ENCODE results near the gene IGF1R.

IGF1R gene

DNA sequence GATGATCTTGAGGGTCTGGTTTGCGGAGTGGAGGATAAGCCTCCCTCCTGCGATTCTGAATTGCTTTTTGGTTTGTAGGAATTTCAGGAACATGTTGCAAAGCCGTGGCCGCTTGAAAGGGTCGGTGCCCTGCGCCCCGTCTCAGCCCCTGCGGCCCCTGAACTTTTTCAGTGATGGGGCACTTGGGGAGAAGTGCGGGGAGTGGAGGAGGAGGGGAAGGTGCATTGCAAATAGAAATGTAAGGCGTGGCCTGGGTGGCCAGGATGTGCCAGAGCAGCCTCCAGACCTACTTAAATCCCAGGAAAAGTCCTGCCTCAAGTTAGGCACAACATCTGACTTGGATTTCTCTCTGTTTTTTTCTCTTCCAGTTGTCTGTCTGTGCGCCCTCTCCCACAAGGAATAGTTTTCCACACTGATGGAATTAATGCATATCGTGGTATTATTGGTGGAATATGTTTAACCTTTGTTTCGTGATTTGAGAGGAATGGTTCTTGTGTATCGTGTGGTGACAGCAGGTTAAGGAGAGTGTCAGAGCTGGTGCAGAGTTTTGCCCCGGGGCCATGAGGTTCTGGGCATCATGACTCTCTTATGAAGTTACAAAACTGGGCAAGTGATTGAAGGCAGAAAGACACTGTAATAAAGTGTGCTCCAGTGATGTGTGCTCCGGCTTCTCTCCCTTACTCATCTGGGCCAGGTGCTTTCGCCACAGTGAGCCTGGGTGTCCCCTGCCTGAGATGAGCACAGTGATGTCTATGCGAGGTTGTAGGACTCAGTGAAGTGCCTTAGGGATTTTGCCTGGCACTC lies 205.5 kb downstream of the IGF1R start:
- in situ Hi-C loops (cut with HindIII; ENCODE audit: low sequenced_read_pairs) = no loop called here

DNA sequence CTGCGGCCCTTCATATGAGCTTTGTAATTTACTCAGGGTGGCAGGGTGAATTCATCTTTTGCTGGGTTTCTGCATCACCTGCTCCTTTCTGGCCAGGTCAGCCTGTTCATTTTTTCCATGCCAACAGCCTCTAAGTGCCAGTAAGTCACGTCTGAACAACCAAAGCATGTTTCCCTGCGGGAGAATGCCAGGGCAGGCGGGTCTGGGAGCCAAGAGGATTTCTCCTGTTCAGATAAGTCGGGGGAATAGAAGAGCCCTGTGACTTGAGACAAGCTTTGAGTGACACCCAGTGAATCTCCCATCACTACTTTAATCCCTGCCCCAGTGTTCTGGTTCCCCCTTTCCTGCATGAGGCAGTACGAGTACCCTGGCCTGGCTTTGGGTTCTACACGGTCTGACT lies 206.2 kb downstream of the IGF1R start:
- in situ Hi-C loops (cut with HindIII; ENCODE audit: low sequenced_read_pairs) = no loop called here

GRCh38 chr15:98855067-98855814 lies 206.9 kb downstream of the IGF1R start:
- in situ Hi-C loops (cut with HindIII; ENCODE audit: low sequenced_read_pairs) = no loop called here

- in situ Hi-C loops (cut with HindIII; ENCODE audit: low sequenced_read_pairs) = no loop called here
Measured at GRCh38 chr15:98855815-98856531, 207.6 kb downstream of the IGF1R start.

DNA sequence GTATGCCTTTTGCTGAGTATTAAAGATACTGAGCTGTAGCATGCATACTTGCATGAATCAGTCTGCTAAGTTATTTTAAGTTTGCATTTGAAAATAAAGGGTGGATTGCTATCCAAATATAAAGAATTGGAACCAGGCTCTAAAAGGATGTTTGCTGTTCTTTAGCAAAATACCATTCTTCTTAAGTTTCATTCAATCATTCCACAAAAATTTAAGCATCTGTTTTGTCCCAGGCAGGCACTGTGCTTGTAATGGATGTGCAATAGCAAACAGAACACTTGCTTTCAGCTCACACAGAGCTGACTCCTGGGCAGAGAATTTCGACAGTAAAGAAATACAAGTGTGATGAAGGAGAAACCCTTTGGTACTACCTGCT lies 208.2 kb downstream of the IGF1R start:
- in situ Hi-C loops (cut with HindIII; ENCODE audit: low sequenced_read_pairs) = no loop called here

GRCh38 chr15:98858610-98859023 lies 210.3 kb downstream of the IGF1R start:
- in situ Hi-C loops (cut with HindIII; ENCODE audit: low sequenced_read_pairs) = no loop called here

GRCh38 chr15:98859149-98859548 lies 210.8 kb downstream of the IGF1R start:
- in situ Hi-C loops (cut with HindIII; ENCODE audit: low sequenced_read_pairs) = no loop called here

DNA sequence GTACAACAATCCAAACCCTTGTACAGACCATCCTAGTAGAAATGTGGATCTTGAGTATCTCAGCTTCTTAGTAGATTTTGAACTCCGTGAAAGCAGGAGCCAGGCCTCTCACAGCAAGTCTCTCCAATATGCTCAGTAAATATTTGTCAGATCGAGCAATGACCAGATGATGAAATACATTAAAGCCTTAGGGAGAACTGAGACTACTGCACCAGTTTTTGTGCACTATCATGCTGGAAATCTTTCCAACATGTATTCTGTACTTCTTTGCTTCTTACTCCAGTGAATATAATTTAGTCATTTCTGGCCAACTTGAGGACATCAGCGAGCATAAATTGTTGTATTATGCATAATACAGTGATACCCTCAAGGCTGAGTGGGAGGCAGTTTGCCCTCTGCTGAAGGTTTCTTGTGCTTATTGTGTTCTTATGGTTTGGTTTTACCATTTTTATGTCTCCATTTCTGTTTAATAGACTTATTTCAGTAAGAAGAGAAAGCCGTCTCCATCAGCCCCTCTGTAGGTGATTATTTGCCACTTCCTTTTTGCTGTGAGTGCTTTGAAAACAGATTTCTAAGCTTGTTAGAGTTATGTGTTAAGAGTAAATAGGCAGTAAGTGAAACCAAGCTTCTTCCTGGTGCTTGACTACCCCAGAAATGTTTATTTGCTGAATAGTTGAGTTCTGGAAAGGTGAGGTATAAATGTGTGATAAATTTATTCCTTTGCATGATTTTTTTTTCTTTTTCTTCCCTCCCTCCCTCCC lies 212.1 kb downstream of the IGF1R start:
- in situ Hi-C loops (cut with HindIII; ENCODE audit: low sequenced_read_pairs) = no loop called here

- in situ Hi-C loops (cut with HindIII; ENCODE audit: low sequenced_read_pairs) = no loop called here
Measured at GRCh38 chr15:98861188-98861587, 212.8 kb downstream of the IGF1R start.

DNA sequence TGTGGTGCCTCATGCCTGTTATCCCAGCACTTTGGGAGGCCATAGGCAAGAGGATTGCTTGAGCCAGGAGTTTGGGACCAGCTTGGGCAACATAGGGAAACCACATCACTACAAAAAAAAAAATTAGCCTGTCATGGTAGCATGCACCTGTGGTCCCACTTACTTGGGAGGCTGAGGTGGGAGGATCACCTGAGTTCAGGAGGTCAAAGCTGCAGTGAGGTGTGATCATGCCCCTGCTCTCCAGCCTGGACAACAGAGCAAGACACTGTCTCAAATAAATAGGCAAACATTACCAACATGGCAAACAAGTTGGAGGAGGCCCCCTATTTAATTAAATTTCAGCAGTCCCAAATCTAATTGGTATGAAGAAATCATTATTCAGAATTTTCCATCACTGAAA lies 215.6 kb downstream of the IGF1R start:
- in situ Hi-C loops (cut with HindIII; ENCODE audit: low sequenced_read_pairs) = no loop called here

- in situ Hi-C loops (cut with HindIII; ENCODE audit: low sequenced_read_pairs) = no loop called here
Measured at GRCh38 chr15:98865397-98866339, 217.3 kb downstream of the IGF1R start.

DNA sequence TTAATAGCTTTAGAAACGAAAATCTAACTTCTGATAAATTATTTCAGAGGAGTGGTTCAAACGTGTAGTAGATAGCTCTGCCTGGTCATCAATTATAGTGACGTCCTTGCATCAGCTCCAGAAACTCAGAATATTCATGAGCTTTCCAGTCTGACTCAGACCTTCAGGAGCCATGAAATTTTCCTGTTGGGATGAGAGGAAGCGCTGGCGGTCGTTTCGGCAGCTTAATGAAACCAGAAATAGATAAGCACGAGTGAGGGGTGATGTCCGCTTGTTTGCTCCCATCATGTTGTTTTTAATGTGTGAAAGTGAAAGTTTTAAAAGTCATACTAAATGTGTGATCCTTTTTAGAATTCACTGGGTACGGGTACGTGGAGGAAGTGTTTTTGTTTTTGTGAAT lies 218.2 kb downstream of the IGF1R start:
- in situ Hi-C loops (cut with HindIII; ENCODE audit: low sequenced_read_pairs) = no loop called here

DNA sequence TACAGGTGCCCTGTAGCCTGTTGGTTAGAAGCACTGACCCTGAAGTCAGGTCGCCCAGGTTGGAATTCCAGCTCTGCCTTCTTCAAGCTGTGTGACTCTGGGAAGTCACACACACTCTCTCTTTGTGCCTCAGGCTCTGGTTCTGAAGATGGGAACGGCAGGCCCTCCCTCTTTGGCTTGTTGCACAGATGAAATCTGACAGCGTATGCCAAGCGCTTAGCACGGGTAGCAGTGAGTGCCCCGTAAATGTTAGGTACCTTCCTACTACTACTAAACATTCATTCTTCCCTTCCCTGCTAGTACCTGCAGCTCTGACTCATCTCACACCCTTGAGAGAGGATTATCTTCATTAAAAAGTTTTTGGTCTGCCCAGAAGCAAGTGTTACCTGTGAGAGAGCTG lies 220.2 kb downstream of the IGF1R start:
- in situ Hi-C loops (cut with HindIII; ENCODE audit: low sequenced_read_pairs) = no loop called here

GRCh38 chr15:98870788-98871187 lies 222.4 kb downstream of the IGF1R start:
- in situ Hi-C loops (cut with HindIII; ENCODE audit: low sequenced_read_pairs) = no loop called here

- in situ Hi-C loops (cut with HindIII; ENCODE audit: low sequenced_read_pairs) = no loop called here
Measured at GRCh38 chr15:98872774-98873173, 224.4 kb downstream of the IGF1R start.

DNA sequence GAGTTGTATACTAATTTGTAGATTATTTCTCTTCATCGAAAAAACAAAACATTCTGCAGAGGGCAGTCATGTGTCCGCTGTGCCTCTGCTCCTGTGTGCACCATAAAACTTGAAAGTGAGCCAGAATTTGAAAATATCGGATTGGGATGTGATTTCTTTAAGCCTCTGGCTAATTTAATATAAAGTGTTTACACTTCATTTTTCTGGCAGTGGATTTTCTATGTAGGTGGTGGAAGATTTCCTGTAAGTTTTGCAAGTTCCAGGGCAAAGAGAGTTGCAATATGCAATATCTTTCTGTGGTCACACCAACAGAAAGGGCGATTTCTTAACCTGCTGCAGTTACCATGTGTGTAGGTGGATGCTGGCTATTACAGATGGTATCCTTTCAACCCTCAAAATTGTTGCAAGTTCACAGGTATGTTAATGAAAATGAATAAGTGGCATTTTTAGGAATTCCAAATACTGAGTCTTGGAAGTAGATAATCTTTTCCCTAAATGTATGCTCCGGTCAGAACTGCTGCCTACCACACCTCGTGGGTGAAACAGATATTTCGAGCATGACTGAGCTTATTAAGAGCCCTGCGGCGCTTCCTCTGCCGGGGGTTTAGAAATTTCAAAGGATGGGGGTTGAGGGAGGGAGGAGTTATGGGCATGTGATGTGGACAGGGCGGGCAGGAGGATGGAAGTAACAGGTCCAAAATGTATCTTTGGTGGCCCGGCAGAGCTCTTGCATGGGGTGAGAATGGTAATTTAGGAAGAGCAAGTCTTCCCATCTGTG lies 225.3 kb downstream of the IGF1R start:
- in situ Hi-C loops (cut with HindIII; ENCODE audit: low sequenced_read_pairs) = no loop called here

DNA sequence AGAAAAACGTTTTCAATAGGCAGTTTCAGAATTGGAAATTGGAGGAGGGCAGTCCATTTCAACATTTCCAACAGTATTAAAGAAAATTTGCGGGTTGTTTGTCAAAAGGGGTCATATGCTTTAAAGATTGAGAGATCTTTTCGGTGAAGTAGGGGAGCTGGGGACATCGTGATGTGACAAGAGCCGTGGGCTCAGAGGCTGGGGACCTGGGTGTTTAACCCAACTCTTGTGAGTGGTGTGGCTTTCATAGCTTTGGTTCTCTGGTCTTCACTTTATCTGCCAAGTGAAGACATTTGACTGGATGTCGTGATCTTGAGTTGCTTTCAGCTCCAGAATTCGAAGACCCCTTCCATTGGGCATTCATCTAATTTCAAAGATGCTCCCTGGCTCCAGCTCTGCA lies 226.0 kb downstream of the IGF1R start:
- in situ Hi-C loops (cut with HindIII; ENCODE audit: low sequenced_read_pairs) = no loop called here

GRCh38 chr15:98874773-98875172 lies 226.4 kb downstream of the IGF1R start:
- in situ Hi-C loops (cut with HindIII; ENCODE audit: low sequenced_read_pairs) = loop anchor here (25.0 kb wide), 1 partner anchor 188 kb away; no protein-coding TSS in a partner anchor

DNA sequence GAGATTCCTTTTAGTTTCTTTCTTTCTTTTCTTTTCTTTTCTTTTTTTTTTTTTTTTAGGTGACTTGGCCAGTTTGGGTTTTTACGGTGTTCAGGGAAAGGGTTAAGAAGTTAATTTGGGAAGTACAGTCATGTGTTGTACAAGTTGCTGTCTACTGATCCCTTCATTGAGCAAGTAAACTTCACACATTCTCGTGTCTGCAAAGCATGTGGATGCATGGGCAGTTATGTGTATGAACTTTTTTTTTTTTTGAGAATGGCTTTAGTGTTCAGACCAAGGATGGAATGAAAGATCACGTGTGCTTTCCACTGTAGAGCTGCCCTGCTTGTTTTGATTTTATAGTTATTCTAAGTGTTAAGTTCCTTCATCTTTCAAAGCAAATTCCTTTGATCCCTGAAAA lies 227.0 kb downstream of the IGF1R start:
- in situ Hi-C loops (cut with HindIII; ENCODE audit: low sequenced_read_pairs) = loop anchor here (25.0 kb wide), 1 partner anchor 187 kb away; no protein-coding TSS in a partner anchor
